Liver (tissue), 9 donors: ENCODE results near the gene PRDM1. TPM values are rescaled to one million over a fixed set of nuclear protein-coding genes. Genes with fewer than 3 reads are reported as not detected.

ENCODE experiments used
- DNase-seq: peaks from one replicate; pipeline ENCODE4 v3.0.0-alpha.2; 2017; ENCODE audit warnings: low spot score
- H3K27ac ChIP-seq, 2 donors: one replicate each; pipeline ENCODE4 v1.7.0; 2013; ENCODE audit warnings: inconsistent platforms in 2 of 2, low read length in 2 of 2, control low read depth in 1 of 2, low read depth in 1 of 2, mild to moderate bottlenecking in 1 of 2
- H3K27me3 ChIP-seq, 4 donors: one replicate each; pipeline versions ENCODE4 v1.6.1 to v1.7.0; 2013; ENCODE audit warnings: low read length in 3 of 4, inconsistent platforms in 1 of 4, mild to moderate bottlenecking in 1 of 4, moderate library complexity in 1 of 4; ENCODE audit not compliant: control insufficient read depth in 4 of 4, insufficient read depth in 4 of 4
- H3K36me3 ChIP-seq, 4 donors: one replicate each; pipeline versions ENCODE4 v1.6.1 to v1.7.0; 2013; ENCODE audit warnings: low read length in 3 of 4, mild to moderate bottlenecking in 3 of 4, low read depth in 1 of 4, moderate library complexity in 1 of 4; ENCODE audit not compliant: control insufficient read depth in 4 of 4, insufficient read depth in 3 of 4
- H3K4me1 ChIP-seq, 4 donors: one replicate each; pipeline versions ENCODE4 v1.6.1 to v1.7.0; 2013; ENCODE audit warnings: low read length in 3 of 4, mild to moderate bottlenecking in 3 of 4, moderate library complexity in 1 of 4; ENCODE audit not compliant: control insufficient read depth in 4 of 4, insufficient read depth in 4 of 4
- H3K4me3 ChIP-seq, 3 donors: one replicate each; pipeline versions ENCODE4 v1.6.1 to v1.7.0; 2013; ENCODE audit warnings: low read length in 3 of 3, control low read depth in 1 of 3, low read depth in 1 of 3, mild to moderate bottlenecking in 1 of 3
- H3K9ac ChIP-seq, 2 donors: one replicate each; pipeline ENCODE4 v1.7.0; 2013; ENCODE audit warnings: low read length in 2 of 2, mild to moderate bottlenecking in 2 of 2, moderate library complexity in 2 of 2, control low read depth in 1 of 2, low read depth in 1 of 2
- H3K9me3 ChIP-seq, 4 donors: one replicate each; pipeline versions ENCODE4 v1.6.1 to v1.7.0; 2013; ENCODE audit warnings: low read length in 3 of 4; ENCODE audit not compliant: control insufficient read depth in 4 of 4
- ATF3 ChIP-seq: IDR thresholded peaks from 2 replicates; pipeline ENCODE4 v1.6.1; 2016; ENCODE audit warnings: antibody characterized with exemption
- CTCF ChIP-seq: fragments of 150-350 bp; IDR thresholded peaks from 2 replicates; pipeline ENCODE4 v1.5.1; 2017; ENCODE audit warnings: improper control_type of control experiment, low read depth, low read length; ENCODE audit not compliant: missing input control
- EGR1 ChIP-seq, 2 donors: IDR thresholded peaks; 2 replicates each; pipeline ENCODE4 v1.6.1; 2016 to 2018; ENCODE audit warnings: antibody characterized with exemption in 2 of 2, low read depth in 2 of 2
- FOXA1 ChIP-seq: IDR thresholded peaks from 2 replicates; pipeline ENCODE4 v1.6.1; 2016; ENCODE audit warnings: antibody characterized with exemption
- FOXA2 ChIP-seq: IDR thresholded peaks from 2 replicates; pipeline ENCODE4 v1.6.1; 2016; ENCODE audit warnings: antibody characterized with exemption
- GABPA ChIP-seq, 2 donors: IDR thresholded peaks in 1 of 2; conservative IDR thresholded peaks in 1 of 2; 2 replicates each; pipeline ENCODE4 v1.6.1; 2016; ENCODE audit warnings: antibody characterized with exemption in 2 of 2, mild to moderate bottlenecking in 1 of 2, moderate library complexity in 1 of 2
- HNF4A ChIP-seq, 2 donors: conservative IDR thresholded peaks; 2 replicates each; pipeline ENCODE4 v1.6.1; 2016; ENCODE audit warnings: antibody characterized with exemption in 2 of 2, mild to moderate bottlenecking in 2 of 2
- HNF4G ChIP-seq: IDR thresholded peaks from 2 replicates; pipeline ENCODE4 v1.6.1; 2016; ENCODE audit warnings: antibody characterized with exemption
- JUND ChIP-seq, 2 donors: IDR thresholded peaks; 2 replicates each; pipeline ENCODE4 v1.6.1; 2016; ENCODE audit warnings: antibody characterized with exemption in 2 of 2
- MAX ChIP-seq: IDR thresholded peaks from 2 replicates; pipeline ENCODE4 v1.6.1; 2016; ENCODE audit warnings: antibody characterized with exemption
- NR2F2 ChIP-seq: IDR thresholded peaks from 2 replicates; pipeline ENCODE4 v1.6.1; 2016; ENCODE audit warnings: antibody characterized with exemption
- RAD21 ChIP-seq, 2 donors: IDR thresholded peaks; 2 replicates each; pipeline ENCODE4 v1.6.1; 2016; ENCODE audit warnings: antibody characterized with exemption in 2 of 2, mild to moderate bottlenecking in 2 of 2
- REST ChIP-seq: IDR thresholded peaks from 2 replicates; pipeline ENCODE4 v1.6.1; 2016; ENCODE audit warnings: antibody characterized with exemption, mild to moderate bottlenecking
- RXRA ChIP-seq, 2 donors: IDR thresholded peaks; 2 replicates each; pipeline ENCODE4 v1.6.1; 2017 to 2018; ENCODE audit warnings: antibody characterized with exemption in 2 of 2, mild to moderate bottlenecking in 1 of 2
- SP1 ChIP-seq: IDR thresholded peaks from 2 replicates; pipeline ENCODE4 v1.6.1; 2018; ENCODE audit warnings: antibody characterized with exemption, mild to moderate bottlenecking
- TAF1 ChIP-seq: conservative IDR thresholded peaks from 2 replicates; pipeline ENCODE4 v1.6.1; 2016; ENCODE audit warnings: antibody characterized with exemption, mild to moderate bottlenecking
- YY1 ChIP-seq: IDR thresholded peaks from 2 replicates; pipeline ENCODE4 v1.6.1; 2016; ENCODE audit warnings: antibody characterized with exemption, mild to moderate bottlenecking
- ZBTB33 ChIP-seq: IDR thresholded peaks from 2 replicates; pipeline ENCODE4 v1.6.1; 2016; ENCODE audit warnings: antibody characterized with exemption
- whole genome bisulfite sequencing: extraction: QIAGEN DNeasy Blood & Tissue Kit; methylation state at CpG from one replicate; pipeline ENCODE4 v1.1.7; 2013; 5-methylcytosine and 5-hydroxymethylcytosine counted together
- polyA plus RNA-seq, 2 donors: library from polyadenylated mRNA; stranded (reverse) in 1 of 2; unstranded in 1 of 2; fragments of 200-250 nt in 1 of 2; fragments of >200 nt in 1 of 2; fragmentation: Nextera tagmentation in 1 of 2; extraction: Ambion mirVana in 1 of 2; gene quantifications; one replicate each; pipeline versions ENCODE4 v1.2.1 to v1.2.3, GENCODE V29; 2013 to 2015
- total RNA-seq, 2 donors: library from RNA; depleted of rRNA; stranded (reverse); fragments of >200 nt; gene quantifications; one replicate each; pipeline ENCODE4 v1.2.3, GENCODE V29; 2014
- donor health status: healthy.
- donor health status: healthy.
- donor health status: healthy.
- donor health status: healthy.
- donor health status: healthy.

Gene PRDM1
- total and polyA plus RNA-seq, 4 donors: 0.37 to 2.8 (median 0.65) TPM

GRCh38 chr6:106097411-106098231 is 11.5 kb downstream of the PRDM1 start:
- DNase-seq: no peak
- H3K9ac ChIP-seq: peak overlapping the region in 1 of 2 donors; percentile 72

GRCh38 chr6:106098383-106099234 is 12.5 kb downstream of the PRDM1 start:
- no peak for DNase-seq
- 28% methylated on average over 19 of the region's 19 CpGs for WGBS
- peak overlapping the region in 1 of 2 donors; percentile 72 for H3K9ac ChIP-seq

More at GRCh38 chr6:106097411-106098231, 11.5 kb downstream of the PRDM1 start:
- Histone ChIP-seq H3K4me1 (peaks cover 0 to 4% (median 0%) of the 10 kb centered on the region in 4 donors), H3K4me3 (peak overlapping the region in 2 of 3 donors; percentile 10 to 29), H3K9me3 (peaks cover 0 to 1% (median 0%) of the 10 kb centered on the region in 4 donors), H3K27ac (peak overlapping the region; percentile 33 to 62), H3K27me3 (peaks cover 0 to 14% (median 3%) of the 10 kb centered on the region in 4 donors), H3K36me3 (no peaks in the 10 kb centered on the region)
- 26% methylated on average over 19 of the region's 19 CpGs for WGBS
- peak; percentile 29 for TF ChIP-seq YY1
- no peak for TF ChIP-seq JUND (IDR thresholded peaks at IDR 0.05)
- no peak for TF ChIP-seq GABPA (IDR thresholded peaks at IDR 0.05 in 1 of 2, conservative IDR thresholded peaks at IDR 0.05 in 1 of 2)
- peak; percentile 32 for TF ChIP-seq MAX

More at GRCh38 chr6:106098383-106099234, 12.5 kb downstream of the PRDM1 start:
- Histone ChIP-seq H3K36me3 (no peaks in the 10 kb centered on the region), H3K27ac (peak overlapping the region; percentile 33 to 62), H3K9me3 (peaks cover 0 to 1% (median 0%) of the 10 kb centered on the region in 4 donors), H3K27me3 (peaks cover 0 to 15% (median 2%) of the 10 kb centered on the region in 4 donors), H3K4me3 (peak overlapping the region in 2 of 3 donors; percentile 10 to 21), H3K4me1 (peaks cover 0 to 9% (median 2%) of the 10 kb centered on the region in 4 donors)
- TF ChIP-seq HNF4G (no peak), TAF1 (no peak), NR2F2 (no peak), FOXA1 (no peak), HNF4A (conservative IDR thresholded peaks at IDR 0.05) (no peak), FOXA2 (no peak), GABPA (IDR thresholded peaks at IDR 0.05 in 1 of 2, conservative IDR thresholded peaks at IDR 0.05 in 1 of 2) (no peak), CTCF (no peak), RAD21 (IDR thresholded peaks at IDR 0.05) (no peak), MAX (no peak), REST (no peak), RXRA (IDR thresholded peaks at IDR 0.05) (no peak), JUND (IDR thresholded peaks at IDR 0.05) (no peak), ZBTB33 (no peak), EGR1 (IDR thresholded peaks at IDR 0.05; ENCODE audit: low read depth in 2 of 2) (no peak), YY1 (no peak), SP1 (no peak), ATF3 (no peak)
